A549 (cell line): ENCODE results near the gene LRGUK. TPM values are rescaled to one million over a fixed set of nuclear protein-coding genes. Genes with fewer than 3 reads are reported as not detected.
A peak's percentile ranks its signal among the peaks of the same experiment; 100 is the strongest.

ENCODE experiments used
- ATAC-seq, 2 experiments: fragments of 200-7000 bp in 1 of 2; fragments of >200 bp in 1 of 2; cut with Nextera tagmentation in 1 of 2; cut with Tn5 transposase in 1 of 2; 3 replicates each; pipeline versions ENCODE4 v1.8.0 to v1.9.1; 2018 to 2020; ENCODE audit warnings: mild to moderate bottlenecking in 1 of 2, moderate library complexity in 1 of 2
- CTCF ChIA-PET: fragments of 300-600 bp; sonication (Branson Sonifier 250); formaldehyde crosslinking; extraction: SDS; loops from one replicate; lab custom pipeline; 2021; ENCODE audit warnings: antibody characterized with exemption, inconsistent platforms; lab: Yijun Ruan, JAX
- POLR2A ChIA-PET: fragments of 350-600 bp; formaldehyde crosslinking; extraction: SDS; loops from one replicate; lab custom pipeline; 2021; ENCODE audit warnings: antibody characterized with exemption, inconsistent platforms; lab: Yijun Ruan, JAX
- DNase-seq, 2 experiments: peaks; one replicate each; pipeline versions ENCODE4 v3.0.0 to v3.0.0-alpha.2; 2011 to 2016; ENCODE audit warnings: low read depth in 1 of 2, low spot score in 1 of 2
- FAIRE-seq: peaks from 2 replicates; lab custom pipeline; 2011; peaks lifted over from hg19 to GRCh38; lab: Jason Lieb, UNC
- H3K27ac ChIP-seq, 2 experiments: fragments of >200 bp; sonication (Bioruptor Twin); formaldehyde crosslinking; 3 replicates each; pipeline ENCODE4 v1.5.1; 2016 to 2017
- H3K4me1 ChIP-seq: fragments of >200 bp; sonication (Bioruptor Twin); formaldehyde crosslinking; 3 replicates; pipeline ENCODE4 v1.6.1; 2016
- H3K4me2 ChIP-seq: fragments of >200 bp; sonication (Bioruptor Twin); formaldehyde crosslinking; 3 replicates; pipeline ENCODE4 v1.6.1; 2016
- H3K4me3 ChIP-seq: fragments of >200 bp; sonication (Bioruptor Twin); formaldehyde crosslinking; 3 replicates; pipeline ENCODE4 v1.5.1; 2016
- H3K9me3 ChIP-seq: fragments of >200 bp; sonication (Bioruptor Twin); formaldehyde crosslinking; 3 replicates; pipeline ENCODE4 v1.6.1; 2016
- ATOH8 ChIP-seq: fragments of 250-450 bp; sonication (Bioruptor Pico); IDR thresholded peaks from 2 replicates; pipeline ENCODE4 v1.5.0; 2020; ENCODE audit warnings: low read depth, mild to moderate bottlenecking, moderate library complexity
- BHLHE40 ChIP-seq: IDR thresholded peaks from 2 replicates; pipeline ENCODE4 v1.6.1; 2012; ENCODE audit warnings: low read depth, low read length, inconsistent platforms
- CBX2 ChIP-seq: fragments of 200-600 bp; sonication (generic); IDR thresholded peaks from 2 replicates; pipeline ENCODE4 v1.6.1; 2016; ENCODE audit warnings: low read depth, mild to moderate bottlenecking, borderline replicate concordance
- CBX8 ChIP-seq: fragments of 200-600 bp; sonication (generic); IDR thresholded peaks from 2 replicates; pipeline ENCODE4 v1.6.1; 2016
- CHD2 ChIP-seq: fragments of 150-350 bp; IDR thresholded peaks from 2 replicates; pipeline ENCODE4 v1.6.1; 2014; ENCODE audit warnings: low read length; ENCODE audit not compliant: partially characterized antibody
- CTCF ChIP-seq: fragments of >200 bp; sonication (Bioruptor Twin); formaldehyde crosslinking; IDR thresholded peaks from 3 replicates; pipeline ENCODE4 v1.5.1; 2016
- E2F6 ChIP-seq: IDR thresholded peaks from 2 replicates; pipeline ENCODE4 v1.6.1; 2012; ENCODE audit warnings: low read depth, borderline replicate concordance
- ELK1 ChIP-seq: fragments of 150-350 bp; IDR thresholded peaks from 2 replicates; pipeline ENCODE4 v1.6.1; 2014; ENCODE audit warnings: low read depth, mild to moderate bottlenecking, low read length
- EP300 ChIP-seq, 2 experiments: fragments of >200 bp; sonication (Bioruptor Twin); formaldehyde crosslinking; IDR thresholded peaks; 2 replicates in 1 of 2; 3 replicates in 1 of 2; pipeline ENCODE4 v1.6.1; 2016 to 2017
- ESRRA ChIP-seq: fragments of 150-350 bp; IDR thresholded peaks from 2 replicates; pipeline ENCODE4 v1.6.1; 2014; ENCODE audit warnings: mild to moderate bottlenecking, low read length, borderline replicate concordance
- FOSB ChIP-seq: fragments of 250-450 bp; sonication (Bioruptor Pico); IDR thresholded peaks from 2 replicates; pipeline ENCODE4 v1.5.0; 2020; ENCODE audit warnings: mild to moderate bottlenecking, moderate library complexity
- GATA3 ChIP-seq: IDR thresholded peaks from 2 replicates; pipeline ENCODE4 v1.6.1; 2012; ENCODE audit warnings: borderline replicate concordance
- HDAC2 ChIP-seq: fragments of 200-600 bp; sonication (generic); IDR thresholded peaks from 2 replicates; pipeline ENCODE4 v1.6.1; 2016
- HES2 ChIP-seq: fragments of >200 bp; sonication (Bioruptor Twin); formaldehyde crosslinking; IDR thresholded peaks from 2 replicates; pipeline ENCODE4 v1.6.1; 2016
- HOXB13 ChIP-seq: fragments of 250-450 bp; sonication (Bioruptor Pico); IDR thresholded peaks from 2 replicates; pipeline ENCODE4 v1.5.0; 2020; ENCODE audit warnings: low read depth, mild to moderate bottlenecking, moderate library complexity
- HOXB5 ChIP-seq: fragments of 250-450 bp; sonication (Bioruptor Pico); IDR thresholded peaks from 2 replicates; pipeline ENCODE4 v1.5.0; 2020; ENCODE audit warnings: mild to moderate bottlenecking, moderate library complexity
- KDM1A ChIP-seq: fragments of 200-600 bp; sonication (generic); IDR thresholded peaks from 2 replicates; pipeline ENCODE4 v1.6.1; 2016; ENCODE audit warnings: low read depth, mild to moderate bottlenecking
- KDM5A ChIP-seq: fragments of 200-600 bp; sonication (generic); IDR thresholded peaks from 2 replicates; pipeline ENCODE4 v1.6.1; 2016; ENCODE audit warnings: antibody characterized with exemption, mild to moderate bottlenecking
- MAFK ChIP-seq: fragments of 450-650 bp; IDR thresholded peaks from 2 replicates; pipeline ENCODE4 v1.6.1; 2014; ENCODE audit not compliant: partially characterized antibody
- MAX ChIP-seq: IDR thresholded peaks from 2 replicates; pipeline ENCODE4 v1.6.1; 2012
- NFE2L2 ChIP-seq: fragments of 150-350 bp; conservative IDR thresholded peaks from 2 replicates; pipeline ENCODE4 v1.6.1; 2014; ENCODE audit warnings: low read length
- RAD21 ChIP-seq, 2 experiments: fragments of >200 bp in 1 of 2; sonication (Bioruptor Twin) in 1 of 2; formaldehyde crosslinking in 1 of 2; IDR thresholded peaks in 1 of 2; conservative IDR thresholded peaks in 1 of 2; 2 replicates in 1 of 2; 3 replicates in 1 of 2; pipeline ENCODE4 v1.6.1; 2012 to 2018; ENCODE audit warnings: inconsistent platforms in 1 of 2
- RARB ChIP-seq: fragments of 250-450 bp; sonication (Bioruptor Pico); IDR thresholded peaks from 2 replicates; pipeline ENCODE4 v1.8.0; 2021; ENCODE audit warnings: mild to moderate bottlenecking, moderate library complexity
- RFX5 ChIP-seq: fragments of 450-650 bp; IDR thresholded peaks from 2 replicates; pipeline ENCODE4 v1.7.1; 2014; ENCODE audit warnings: antibody characterized with exemption, mild to moderate bottlenecking, moderate library complexity
- RNF2 ChIP-seq: fragments of 200-600 bp; sonication (generic); IDR thresholded peaks from 2 replicates; pipeline ENCODE4 v1.6.1; 2016; ENCODE audit warnings: low read depth, mild to moderate bottlenecking, antibody characterized with exemption, moderate library complexity, borderline replicate concordance
- SMC3 ChIP-seq: fragments of >200 bp; sonication (Bioruptor Twin); formaldehyde crosslinking; IDR thresholded peaks from 3 replicates; pipeline ENCODE4 v1.6.1; 2018; ENCODE audit warnings: inconsistent platforms
- ZC3H11A ChIP-seq: fragments of 450-650 bp; IDR thresholded peaks from 2 replicates; pipeline ENCODE4 v1.6.1; 2014; ENCODE audit warnings: antibody characterized with exemption, mild to moderate bottlenecking
- ZSCAN20 ChIP-seq: fragments of 250-450 bp; sonication (Bioruptor Pico); IDR thresholded peaks from 2 replicates; pipeline ENCODE4 v1.8.0; 2022; ENCODE audit warnings: mild to moderate bottlenecking, moderate library complexity
- WGBS: methylation state at CpG from one replicate; pipeline ENCODE4 v1.1.6; 2017; ENCODE audit errors: missing lambda C conversion rate; 5-methylcytosine and 5-hydroxymethylcytosine counted together
- polyA plus RNA-seq, 4 experiments: library from polyadenylated mRNA; depleted of rRNA in 3 of 4; stranded (reverse); fragments of >200 nt; fragmentation: RNase III in 1 of 4; extraction: RNeasy Plus Mini Kit Qiagen cat#74134 plus additional on column Dnase treatment in 1 of 4; gene quantifications; 2 replicates in 3 of 4; 3 replicates in 1 of 4; pipeline ENCODE4 v1.2.3, GENCODE V29; 2011 to 2017

The LRGUK gene
- polyA plus RNA-seq, 2 of the 4 experiments (the other 2 are of a cell fraction) = 0.28 to 0.32 TPM

- peaks cover 7% of the 10 kb centered on the region; the same call in 2 of the 3 replicates for H3K4me1 ChIP-seq
- H3K4me3 ChIP-seq = no peak overlapping the region
- DNase-seq (no peak), FAIRE-seq (peak; percentile 59), ATAC-seq (no peak)
- WGBS = 83% methylated on average over 3 of the region's 3 CpGs
- no peaks in the 10 kb centered on the region for H3K9me3 ChIP-seq
- H3K27ac ChIP-seq = no peak overlapping the region
- ChIA-PET POLR2A (no interaction called here), CTCF (interaction anchor here (0.9 to 1.1 kb wide), 3 partner anchors 25 to 82 kb away, joined by 3 to 4 read pairs (median 3); no protein-coding TSS in a partner anchor)
- no peak for TF ChIP-seq SMC3
- no peak for TF ChIP-seq ATOH8 (CRISPR knock-in tag)
- TF ChIP-seq HDAC2 = no peak
- no peak for TF ChIP-seq HES2
- TF ChIP-seq BHLHE40 = no peak
- TF ChIP-seq HOXB13 = no peak
- no peak for TF ChIP-seq NFE2L2
- TF ChIP-seq RFX5 = no peak
- TF ChIP-seq GATA3 = no peak
- no peak for TF ChIP-seq ZC3H11A
- TF ChIP-seq RAD21 (conservative IDR thresholded peaks at IDR 0.05 in 1 of 2, IDR thresholded peaks at IDR 0.05 in 1 of 2) = no peak
- no peak for TF ChIP-seq RARB (CRISPR knock-in tag)
- no peak for TF ChIP-seq E2F6
- TF ChIP-seq EP300 (IDR thresholded peaks at IDR 0.05) = no peak
- TF ChIP-seq ELK1 = no peak
- no peak for TF ChIP-seq HOXB5 (CRISPR knock-in tag)
- no peak for TF ChIP-seq CBX8
- TF ChIP-seq CTCF = no peak
- H3K4me2 ChIP-seq = no peak overlapping the region; the same call in 2 of the 3 replicates
Measured at GRCh38 chr7:134279336-134279735, 152.2 kb downstream of the LRGUK start.

GRCh38 chr7:134279898-134280297 lies 152.8 kb downstream of the LRGUK start:
- Histone ChIP-seq H3K4me2 (no peak overlapping the region), H3K4me3 (no peak overlapping the region), H3K9me3 (no peaks in the 10 kb centered on the region), H3K4me1 (peaks cover 7% of the 10 kb centered on the region; the same call in 2 of the 3 replicates), H3K27ac (no peak overlapping the region)
- no peak for FAIRE-seq
- CTCF ChIA-PET = interaction anchor here (1.0 to 1.1 kb wide), 2 partner anchors 25 to 67 kb away, joined by 3 to 4 read pairs; no protein-coding TSS in a partner anchor
- TF ChIP-seq MAFK = peak; percentile 80
- no peak for TF ChIP-seq HOXB5 (CRISPR knock-in tag)
- DNase-seq = no peak
- POLR2A ChIA-PET = no interaction called here
- ATAC-seq = no peak

GRCh38 chr7:134280508-134280907 lies 153.4 kb downstream of the LRGUK start:
- FAIRE-seq (no peak), ATAC-seq (no peak), DNase-seq (no peak)
- Histone ChIP-seq H3K27ac (no peak overlapping the region), H3K4me2 (no peak overlapping the region), H3K4me3 (no peak overlapping the region), H3K4me1 (peaks cover 7% of the 10 kb centered on the region; the same call in 2 of the 3 replicates), H3K9me3 (no peaks in the 10 kb centered on the region)
- CTCF ChIA-PET = no interaction called here
- POLR2A ChIA-PET = no interaction called here
- TF ChIP-seq RNF2 (no peak), ZSCAN20 (CRISPR knock-in tag) (no peak), CBX2 (no peak), KDM1A (no peak), ESRRA (no peak), NFE2L2 (no peak), KDM5A (no peak), MAX (no peak), HOXB5 (CRISPR knock-in tag) (no peak), FOSB (CRISPR knock-in tag) (no peak), CHD2 (no peak)
- TF ChIP-seq, all 56 proteins: peak for 0
- WGBS = 64% methylated on average over 2 of the region's 2 CpGs
